Kidney (tissue), 14 donors: ENCODE data around the gene ADAM17. TPM values are rescaled to one million over a fixed set of nuclear protein-coding genes. Genes with fewer than 3 reads are reported as not detected.

Source experiments
- DNase-seq, 5 donors: peaks; one replicate each; pipeline ENCODE4 v3.0.0-alpha.2; 2013 to 2020
- FAIRE-seq: peaks from 2 replicates; lab custom pipeline; 2012; peaks lifted over from hg19 to GRCh38; lab: Jason Lieb, UNC
- H3K27ac ChIP-seq, 2 donors: one replicate each; pipeline ENCODE4 v1.7.0; 2013; ENCODE audit warnings: low read depth in 2 of 2, low read length in 2 of 2, inconsistent platforms in 1 of 2
- H3K27me3 ChIP-seq: one replicate; pipeline ENCODE4 v1.7.1; 2013; ENCODE audit warnings: low read length, inconsistent platforms; ENCODE audit not compliant: control insufficient read depth, insufficient read depth
- H3K36me3 ChIP-seq, 3 donors: one replicate each; pipeline versions ENCODE4 v1.7.0 to v1.7.1; 2013; ENCODE audit warnings: low read length in 3 of 3, control low read depth in 1 of 3, inconsistent platforms in 1 of 3; ENCODE audit not compliant: insufficient read depth in 3 of 3, control insufficient read depth in 2 of 3
- H3K4me1 ChIP-seq, 3 donors: one replicate each; pipeline versions ENCODE4 v1.7.0 to v1.7.1; 2013; ENCODE audit warnings: low read length in 3 of 3, inconsistent platforms in 1 of 3, low read depth in 1 of 3; ENCODE audit not compliant: control insufficient read depth in 2 of 3, insufficient read depth in 2 of 3
- H3K4me3 ChIP-seq, 3 donors: one replicate each; pipeline versions ENCODE4 v1.7.0 to v1.8.1; 2013; ENCODE audit warnings: low read length in 3 of 3, control low read depth in 1 of 3, inconsistent platforms in 1 of 3
- H3K9ac ChIP-seq, 3 donors: one replicate each; pipeline versions ENCODE4 v1.7.0 to v1.7.1; 2013; ENCODE audit warnings: low read length in 3 of 3, control low read depth in 1 of 3, inconsistent platforms in 1 of 3
- H3K9me3 ChIP-seq, 3 donors: one replicate each; pipeline versions ENCODE4 v1.7.0 to v1.7.1; 2013; ENCODE audit warnings: low read length in 3 of 3, control low read depth in 1 of 3, inconsistent platforms in 1 of 3; ENCODE audit not compliant: control insufficient read depth in 2 of 3, insufficient read depth in 1 of 3
- CTCF ChIP-seq: IDR thresholded peaks from 3 replicates; pipeline ENCODE4 v1.5.1; 2012; ENCODE audit warnings: mild to moderate bottlenecking, moderate library complexity, borderline replicate concordance; ENCODE audit not compliant: insufficient read depth; ENCODE audit errors: extremely low read depth
- intact Hi-C: fragments of 100-400 bp; cut with DNase I; formaldehyde crosslinking; loops from one replicate; pipeline ENCODE4 v1.11.1; 2022
- polyA plus RNA-seq: library from polyadenylated mRNA; stranded (reverse); fragments of 350-450 nt; fragmentation: Illumina TruSeq; extraction: RNeasy Lipid Tissue Mini Kit (QIAGEN cat#74804); gene quantifications from one replicate; pipeline ENCODE4 v1.2.3, GENCODE V29; 2014; ENCODE audit warnings: low read depth, low replicate concordance; ENCODE audit not compliant: insufficient read depth
- total RNA-seq: library from RNA; stranded (reverse); fragmentation: NEBNext Ultra II Directional; extraction: Animal tissue kit (Norgen Biotek cat#: 25700); gene quantifications from one replicate; pipeline ENCODE4 v1.2.1, GENCODE V29; 2021
- donor health status: control.
- donor health status: control.
- donor health status: control.
- donor health status: control.
- donor health status: control.
- donor health status: DM: yes; HTN: yes; CAD: no.
- donor health status: Normal renal cell carcinoma (clear cell type).

Gene ADAM17
- total and polyA plus RNA-seq, 2 donors from 2014 or later = 6.5 to 29.9 TPM

DNA sequence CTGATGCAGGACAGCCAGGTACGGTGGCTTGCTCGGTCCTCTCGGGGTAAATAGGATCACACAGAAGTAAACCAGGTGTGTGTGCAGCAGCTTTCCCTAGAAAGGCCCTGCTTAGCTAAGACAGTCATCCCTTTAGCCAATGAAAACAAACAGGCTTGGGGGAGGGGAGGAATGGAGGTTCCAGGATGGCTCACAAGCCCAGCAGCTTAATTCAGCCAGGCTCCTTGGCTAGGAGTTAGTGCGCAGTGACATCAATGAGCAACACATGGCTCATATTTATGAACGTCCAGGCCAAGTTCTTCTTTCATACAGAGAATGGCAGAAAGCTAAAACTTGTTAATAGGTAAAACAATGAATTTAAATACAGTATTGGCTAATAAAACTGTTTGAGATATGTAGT, 71.1 kb downstream of the ADAM17 start:
- Histone ChIP-seq H3K9me3 (no peaks in the 10 kb centered on the region), H3K36me3 (peaks cover 14 to 85% (median 48%) of the 10 kb centered on the region in 3 donors), H3K27ac (no peak overlapping the region), H3K9ac (no peak overlapping the region), H3K4me3 (no peak overlapping the region), H3K27me3 (no peaks in the 10 kb centered on the region), H3K4me1 (no peaks in the 10 kb centered on the region)
- TF ChIP-seq CTCF = no peak
- intact Hi-C loops = no loop called here
- DNase-seq = no peak
- no peak for FAIRE-seq

DNA sequence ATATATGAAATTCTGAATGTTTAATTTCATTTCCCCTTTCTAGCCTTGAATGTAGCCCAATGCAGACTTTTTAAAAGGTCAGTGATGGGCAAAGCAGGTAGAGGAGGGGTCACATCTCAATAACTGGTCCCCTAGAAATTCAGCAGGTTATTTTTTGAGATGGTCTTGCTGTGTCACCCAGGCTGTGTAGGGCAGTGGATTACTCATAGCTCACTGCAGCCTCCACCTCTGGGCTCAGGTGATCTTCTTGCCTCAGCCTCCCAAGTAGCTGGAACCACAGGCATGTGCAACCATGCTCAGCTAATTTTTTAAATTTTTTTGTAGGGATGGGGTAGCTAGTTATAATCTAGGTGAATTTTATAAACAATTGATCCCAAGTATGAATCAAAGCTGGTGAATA, 72.5 kb downstream of the ADAM17 start:
- TF ChIP-seq CTCF = no peak
- Histone ChIP-seq H3K4me3 (no peak overlapping the region), H3K36me3 (peaks cover 14 to 82% (median 46%) of the 10 kb centered on the region in 3 donors), H3K9me3 (no peaks in the 10 kb centered on the region), H3K27ac (no peak overlapping the region), H3K27me3 (no peaks in the 10 kb centered on the region), H3K4me1 (no peaks in the 10 kb centered on the region), H3K9ac (no peak overlapping the region)
- DNase-seq = no peak
- FAIRE-seq = no peak
- intact Hi-C loops = no loop called here

GRCh38 chr2:9480157-9480556, 75.5 kb downstream of the ADAM17 start:
- FAIRE-seq = no peak
- Histone ChIP-seq H3K27me3 (no peaks in the 10 kb centered on the region), H3K36me3 (peaks cover 10 to 58% (median 33%) of the 10 kb centered on the region in 3 donors), H3K9me3 (no peaks in the 10 kb centered on the region), H3K27ac (no peak overlapping the region), H3K4me1 (no peaks in the 10 kb centered on the region), H3K9ac (no peak overlapping the region), H3K4me3 (no peak overlapping the region)
- no peak for TF ChIP-seq CTCF
- intact Hi-C loops = no loop called here
- DNase-seq = no peak

GRCh38 chr2:9478526-9478925, 77.1 kb downstream of the ADAM17 start:
- Histone ChIP-seq H3K27ac (no peak overlapping the region), H3K9me3 (no peaks in the 10 kb centered on the region), H3K4me3 (no peak overlapping the region), H3K27me3 (no peaks in the 10 kb centered on the region), H3K36me3 (peaks cover 5 to 42% (median 21%) of the 10 kb centered on the region in 3 donors), H3K9ac (no peak overlapping the region), H3K4me1 (peaks cover 0 to 6% (median 0%) of the 10 kb centered on the region in 3 donors)
- DNase-seq = no peak
- TF ChIP-seq CTCF = no peak
- FAIRE-seq = no peak
- intact Hi-C loops = no loop called here
